GM18505 (cell line): ENCODE data around the gene CCDC107.

Experiments used
- ATAC-seq: cut with Tn5 transposase; IDR thresholded peaks from one replicate; pipeline ENCODE4 v1.9.1; 2021; ENCODE audit not compliant: unreplicated experiment
- POLR2A ChIP-seq: IDR thresholded peaks from 4 replicates; pipeline ENCODE4 v1.6.1; 2011; ENCODE audit warnings: borderline replicate concordance; ENCODE audit not compliant: insufficient read depth, insufficient read length; ENCODE audit errors: extremely low read depth

CCDC107 gene

GRCh38 chr9:35660966-35661415 is 2.9 kb downstream of the CCDC107 start:
- ATAC-seq = no peak
- TF ChIP-seq POLR2A = no peak

GRCh38 chr9:35661756-35662350 is 3.8 kb downstream of the CCDC107 start:
- TF ChIP-seq POLR2A = peak; percentile 32
- no peak for ATAC-seq

- no peak for TF ChIP-seq POLR2A
- ATAC-seq = no peak
Observed at GRCh38 chr9:35662437-35662836, 4.3 kb downstream of the CCDC107 start.

- TF ChIP-seq POLR2A = peak; percentile 68
- peak; percentile 67 for ATAC-seq
Observed at GRCh38 chr9:35664531-35665470, 6.7 kb downstream of the CCDC107 start, which contains the start of gene ARHGEF39. Gene ARHGEF39, minus strand, starts transcription at chr9:35665195. Its CDS starts 26 bp downstream, at chr9:35665169.

- ATAC-seq = no peak
- no peak for TF ChIP-seq POLR2A
Observed at GRCh38 chr9:35665471-35665818, 7.4 kb downstream of the CCDC107 start.

GRCh38 chr9:35666045-35666444 is 8.0 kb downstream of the CCDC107 start:
- ATAC-seq = no peak
- TF ChIP-seq POLR2A = no peak

- ATAC-seq = no peak
- TF ChIP-seq POLR2A = no peak
Observed at GRCh38 chr9:35666549-35666948, 8.5 kb downstream of the CCDC107 start.

GRCh38 chr9:35667939-35668338 is 9.8 kb downstream of the CCDC107 start:
- no peak for TF ChIP-seq POLR2A
- ATAC-seq = no peak

GRCh38 chr9:35669331-35670145 is 11.4 kb downstream of the CCDC107 start:
- no peak for ATAC-seq
- TF ChIP-seq POLR2A = no peak

- no peak for TF ChIP-seq POLR2A
- ATAC-seq = no peak
Observed at GRCh38 chr9:35673132-35674024, 15.3 kb downstream of the CCDC107 start, which contains the start of gene CA9. Gene CA9, plus strand, starts transcription at chr9:35673928. Its CDS starts 32 bp downstream, at chr9:35673960.

GRCh38 chr9:35674025-35674361 is 15.9 kb downstream of the CCDC107 start:
- TF ChIP-seq POLR2A = no peak
- ATAC-seq = no peak

- no peak for ATAC-seq
- no peak for TF ChIP-seq POLR2A
Observed at GRCh38 chr9:35675204-35675603, 17.1 kb downstream of the CCDC107 start.
